GM18951 (cell line): ENCODE results near the gene RBM38.

Experiments used
- POLR2A ChIP-seq: IDR thresholded peaks from 4 replicates; pipeline ENCODE4 v1.6.1; 2011; ENCODE audit warnings: mild to moderate bottlenecking; ENCODE audit not compliant: insufficient read length, insufficient read depth; ENCODE audit errors: extremely low read depth
- in situ Hi-C: fragments of 300-500 bp; cut with MboI; formaldehyde crosslinking; loops from one replicate; pipeline ENCODE4 v1.12.0; 2022; ENCODE audit warnings: low sequenced_read_pairs, mixed read lengths, inconsistent platforms; ENCODE audit not compliant: unreplicated experiment

RBM38 gene

GRCh38 chr20:57364451-57364850 lies 26.7 kb upstream of the RBM38 start:
- in situ Hi-C loops, result no loop called here
- TF ChIP-seq POLR2A, result no peak

- TF ChIP-seq POLR2A, result no peak
- in situ Hi-C loops, result no loop called here
Observed at GRCh38 chr20:57369596-57369995, 21.6 kb upstream of the RBM38 start.

- in situ Hi-C loops, result no loop called here
- TF ChIP-seq POLR2A, result no peak
Observed at GRCh38 chr20:57370316-57370715, 20.9 kb upstream of the RBM38 start.

- in situ Hi-C loops, result no loop called here
Observed at GRCh38 chr20:57371363-57371762, 19.8 kb upstream of the RBM38 start.

DNA sequence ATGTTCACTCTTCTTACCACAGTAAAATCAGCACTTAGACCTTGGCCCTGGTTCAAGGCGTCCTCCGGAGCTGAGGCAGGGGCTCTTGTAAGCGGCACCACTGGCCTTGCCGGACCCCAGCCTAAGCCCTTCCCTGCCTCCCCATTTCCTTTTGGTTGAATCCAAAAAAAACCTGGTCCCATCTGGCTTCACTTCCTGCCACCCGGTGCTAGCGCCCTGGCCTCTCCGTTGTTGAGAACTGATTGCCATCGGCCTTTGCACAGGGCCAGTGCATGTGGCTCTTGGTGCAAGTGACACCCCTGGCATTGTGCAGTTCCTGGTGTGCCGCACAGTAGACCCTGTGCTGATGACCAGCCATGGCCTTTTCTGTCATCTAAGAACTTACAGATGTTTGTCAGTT lies 19.0 kb upstream of the RBM38 start:
- in situ Hi-C loops, result no loop called here
- no peak for TF ChIP-seq POLR2A

More at GRCh38 chr20:57371363-57371762, 19.8 kb upstream of the RBM38 start:
- TF ChIP-seq POLR2A, result no peak

GRCh38 chr20:57372581-57373350 lies 18.4 kb upstream of the RBM38 start:
- in situ Hi-C loops, result no loop called here
- TF ChIP-seq POLR2A, result no peak

GRCh38 chr20:57374343-57374930 lies 16.8 kb upstream of the RBM38 start:
- in situ Hi-C loops, result no loop called here
- no peak for TF ChIP-seq POLR2A

DNA sequence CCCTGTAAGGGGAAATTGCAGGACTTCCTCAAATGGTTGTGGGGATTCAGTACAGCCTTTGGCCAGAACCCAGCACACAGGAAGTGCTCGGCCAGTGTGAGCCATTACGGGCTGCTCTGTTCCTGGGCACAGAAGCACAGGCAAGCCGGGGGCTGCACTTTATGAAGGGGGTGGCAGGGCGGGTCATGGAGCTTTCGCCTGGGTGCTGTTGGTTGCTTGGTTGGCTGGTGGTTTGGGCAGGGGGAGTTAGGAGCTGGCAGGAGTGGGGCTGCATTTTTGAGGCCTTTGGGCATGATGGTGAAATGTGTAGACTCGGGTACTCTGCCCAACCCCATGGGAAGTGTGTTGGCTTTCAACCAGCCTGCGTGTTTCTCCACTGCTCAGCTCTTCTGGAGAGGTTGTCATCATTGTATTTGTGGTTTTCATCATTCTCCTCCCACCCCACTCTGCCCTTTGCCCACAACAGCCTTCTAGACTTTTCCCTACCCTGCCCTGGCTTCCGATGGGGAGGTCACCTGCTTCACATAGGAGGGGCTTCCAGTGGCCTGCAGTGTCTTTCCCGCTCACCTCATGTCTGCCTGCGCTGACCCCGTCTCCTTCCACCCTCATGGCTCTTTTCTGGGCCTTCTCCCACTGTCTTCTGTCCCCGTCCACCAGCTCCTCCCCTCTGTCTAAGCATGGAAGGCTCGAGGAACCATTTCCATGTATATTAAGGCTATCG lies 16.1 kb upstream of the RBM38 start:
- TF ChIP-seq POLR2A, result no peak
- in situ Hi-C loops, result loop anchor here (25.0 kb wide), 1 partner anchor 837 kb away; no protein-coding TSS in a partner anchor

- TF ChIP-seq POLR2A, result no peak
- in situ Hi-C loops, result loop anchor here (25.0 kb wide), 1 partner anchor 837 kb away; no protein-coding TSS in a partner anchor
Observed at GRCh38 chr20:57375652-57376230, 15.5 kb upstream of the RBM38 start.

DNA sequence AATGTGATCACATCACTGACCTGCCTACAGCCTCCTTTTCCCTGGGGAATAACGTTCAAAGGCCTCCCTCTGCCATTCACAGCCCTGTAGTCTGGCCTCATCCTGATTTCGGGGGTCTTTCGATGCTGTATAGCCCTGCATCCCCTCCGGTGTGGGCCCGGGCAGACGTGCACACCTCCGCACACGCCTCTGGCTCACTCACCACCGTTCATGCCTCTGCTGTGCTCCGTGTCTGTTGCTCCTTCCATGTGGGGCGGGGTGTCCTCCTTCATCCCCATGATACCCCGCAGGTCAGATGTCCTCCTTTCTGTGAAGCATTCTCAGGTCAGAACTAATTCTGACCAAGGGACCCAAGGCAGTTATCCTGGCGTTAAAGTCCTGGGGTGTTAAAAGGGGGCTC lies 13.8 kb upstream of the RBM38 start:
- TF ChIP-seq POLR2A, result no peak
- in situ Hi-C loops, result loop anchor here (25.0 kb wide), 1 partner anchor 835 kb away; no protein-coding TSS in a partner anchor

DNA sequence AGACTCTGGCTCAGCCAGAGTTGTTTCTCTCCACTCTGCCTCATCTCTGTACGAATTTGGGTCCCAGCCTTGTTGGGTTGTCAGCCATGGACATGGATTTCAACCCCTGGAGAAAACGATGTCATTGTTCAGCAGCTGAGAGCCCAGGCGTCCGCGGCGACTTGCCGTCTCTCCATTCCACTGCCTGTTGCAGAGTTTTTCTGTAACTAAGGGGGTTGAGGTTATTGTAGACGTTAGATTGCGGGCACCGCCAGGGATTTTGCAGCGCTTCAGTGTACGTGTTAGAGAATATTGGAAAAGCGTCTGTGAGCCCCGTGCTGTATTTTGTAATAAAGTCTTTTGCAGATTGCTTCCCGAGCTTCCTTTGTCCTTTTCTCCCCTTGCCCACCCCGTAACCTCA lies 13.1 kb upstream of the RBM38 start:
- in situ Hi-C loops, result loop anchor here (25.0 kb wide), 1 partner anchor 834 kb away; no protein-coding TSS in a partner anchor
- no peak for TF ChIP-seq POLR2A

DNA sequence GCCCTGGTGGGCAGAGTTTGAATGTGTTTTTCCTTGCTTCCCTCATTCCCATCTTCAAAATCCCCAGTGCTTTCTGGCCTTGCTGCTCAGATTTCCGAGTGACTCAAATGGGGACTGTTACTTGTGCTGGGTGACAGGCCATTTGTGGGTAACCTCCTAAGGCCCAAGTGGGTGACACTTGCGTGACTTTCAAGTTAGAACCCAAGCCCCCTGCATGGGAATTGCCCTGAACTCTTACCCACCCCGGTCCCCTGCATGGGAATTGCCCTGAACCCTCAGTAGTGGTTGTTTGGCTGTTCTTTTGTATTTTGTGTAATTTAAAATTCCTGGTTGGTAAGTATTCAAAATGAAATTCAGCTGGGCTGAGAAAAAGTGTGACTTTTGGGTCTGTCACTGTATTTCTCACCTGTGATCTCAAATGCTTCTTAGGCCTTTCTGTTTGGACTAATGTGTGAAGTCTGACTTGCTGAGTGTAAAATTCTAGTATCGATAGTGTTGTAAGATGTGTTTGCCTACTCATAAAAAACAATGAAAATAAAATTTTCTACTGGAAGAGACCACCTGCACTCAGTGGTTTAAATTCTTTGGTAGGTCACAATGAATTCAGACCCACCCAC lies 12.4 kb upstream of the RBM38 start:
- in situ Hi-C loops, result loop anchor here (25.0 kb wide), 1 partner anchor 834 kb away; no protein-coding TSS in a partner anchor
- no peak for TF ChIP-seq POLR2A

GRCh38 chr20:57379263-57379647 lies 11.9 kb upstream of the RBM38 start:
- in situ Hi-C loops, result loop anchor here (25.0 kb wide), 1 partner anchor 833 kb away; no protein-coding TSS in a partner anchor
- no peak for TF ChIP-seq POLR2A
